K562 (cell line): ENCODE data around the gene ARHGDIA. TPM values are rescaled to one million over a fixed set of nuclear protein-coding genes. Genes with fewer than 3 reads are reported as not detected.
A peak's percentile ranks its signal among the peaks of the same experiment; 100 is the strongest.

Source experiments
- ATAC-seq: fragments of 200-7000 bp; cut with Tn5 transposase; 3 replicates; pipeline ENCODE4 v1.9.1; 2020; ENCODE audit warnings: moderate library complexity
- BruUV-seq: library from RNA; stranded (reverse); fragments of 400-500 nt; replicated peaks from 2 replicates; lab custom pipeline; 2021; lab: Mats Ljungman, UMichigan
- CTCF ChIA-PET: fragments of 300-600 bp; formaldehyde crosslinking; extraction: SDS; loops from one replicate; lab custom pipeline; 2021; ENCODE audit warnings: low intra/inter-chr PET ratio; lab: Yijun Ruan, JAX
- POLR2A ChIA-PET: fragments of 300-600, 350-650 bp; sonication (Branson Sonifier 250); formaldehyde crosslinking; extraction: SDS; loops from one replicate; lab custom pipeline; 2021; ENCODE audit warnings: antibody characterized with exemption, inconsistent platforms; lab: Yijun Ruan, JAX
- DNase-seq, 4 experiments: peaks; one replicate each; pipeline versions ENCODE4 v3.0.0 to v3.0.0-alpha.2; 2011 to 2018; ENCODE audit warnings: low spot score in 3 of 4, mixed read lengths in 3 of 4; ENCODE audit errors: extremely low read depth in 1 of 4
- FAIRE-seq: peaks from 2 replicates; lab custom pipeline; 2011; peaks lifted over from hg19 to GRCh38; lab: Jason Lieb, UNC
- H2AFZ ChIP-seq: 2 replicates; pipeline ENCODE4 v1.6.0; 2011; ENCODE audit warnings: low read depth, low read length, control low read depth, inconsistent platforms
- H3K27ac ChIP-seq: fragments of 200-600 bp; 3 replicates; pipeline ENCODE4 v1.8.0; 2011; ENCODE audit warnings: low read depth, mild to moderate bottlenecking, control low read depth, inconsistent platforms, low read length, moderate library complexity, mixed read lengths; ENCODE audit errors: extremely low read depth
- H3K27me3 ChIP-seq, 2 experiments: fragments of 300-600 bp in 1 of 2; 2 replicates in 1 of 2; 3 replicates in 1 of 2; pipeline versions ENCODE4 v1.6.0 to v1.8.0; 2011; ENCODE audit warnings: inconsistent platforms in 2 of 2, low read length in 2 of 2, mild to moderate bottlenecking in 1 of 2, mixed read lengths in 1 of 2, moderate library complexity in 1 of 2; ENCODE audit not compliant: control insufficient read depth in 2 of 2, insufficient read depth in 2 of 2
- H3K36me3 ChIP-seq: fragments of 300-600 bp; 3 replicates; pipeline ENCODE4 v1.8.0; 2011; ENCODE audit warnings: mild to moderate bottlenecking, low read length, inconsistent platforms; ENCODE audit not compliant: control insufficient read depth, insufficient read depth
- H3K4me1 ChIP-seq, 2 experiments: fragments of 200-600 bp in 1 of 2; replicated peaks in 1 of 2; 2 replicates in 1 of 2; 3 replicates in 1 of 2; pipeline versions ENCODE4 v1.5.1 to v1.8.0; 2011; ENCODE audit warnings: inconsistent platforms in 2 of 2, low read length in 2 of 2, mild to moderate bottlenecking in 1 of 2, mixed read lengths in 1 of 2, moderate library complexity in 1 of 2; ENCODE audit not compliant: control insufficient read depth in 2 of 2, insufficient read depth in 2 of 2
- H3K4me2 ChIP-seq: 2 replicates; pipeline ENCODE4 v1.6.1; 2011; ENCODE audit warnings: low read length, control low read depth, inconsistent platforms, mixed read lengths; ENCODE audit not compliant: insufficient read depth
- H3K4me3 ChIP-seq: fragments of 200-600 bp; sonication (generic), shearing (Covaris generic); 2 replicates; pipeline ENCODE4 v1.5.1; 2016; ENCODE audit warnings: control low read depth, inconsistent platforms
- H3K79me2 ChIP-seq: fragments of 200-600 bp; 3 replicates; pipeline ENCODE4 v1.8.0; 2011; ENCODE audit warnings: low read length, inconsistent platforms; ENCODE audit not compliant: control insufficient read depth, insufficient read depth
- H3K9ac ChIP-seq, 2 experiments: 2 replicates each; pipeline versions ENCODE4 v1.6.0 to v1.6.1; 2011; ENCODE audit warnings: low read depth in 2 of 2, low read length in 2 of 2, control low read depth in 1 of 2, inconsistent platforms in 1 of 2, mild to moderate bottlenecking in 1 of 2, mixed read lengths in 1 of 2; ENCODE audit not compliant: insufficient read depth in 1 of 2
- H3K9me1 ChIP-seq: one replicate; pipeline ENCODE4 v1.6.0; 2011; ENCODE audit warnings: inconsistent platforms, mild to moderate bottlenecking, low read length, moderate library complexity; ENCODE audit not compliant: control insufficient read depth, insufficient read depth
- H3K9me3 ChIP-seq: replicated peaks from 2 replicates; pipeline ENCODE4 v1.5.1; 2011; ENCODE audit warnings: low read depth, low read length, inconsistent platforms; ENCODE audit not compliant: control insufficient read depth, insufficient read depth
- H4K20me1 ChIP-seq: replicated peaks from 2 replicates; pipeline ENCODE4 v1.6.1; 2011; ENCODE audit warnings: low read length, inconsistent platforms, mixed read lengths; ENCODE audit not compliant: control insufficient read depth, insufficient read depth
- CREM ChIP-seq: IDR thresholded peaks from 2 replicates; pipeline ENCODE4 v1.6.1; 2014; ENCODE audit warnings: antibody characterized with exemption, low read depth
- L3MBTL2 ChIP-seq: fragments of 450-650 bp; IDR thresholded peaks from 2 replicates; pipeline ENCODE4 v1.6.1; 2016; ENCODE audit warnings: mild to moderate bottlenecking, moderate library complexity
- NR3C1 ChIP-seq: sonication (generic); formaldehyde crosslinking; IDR thresholded peaks from 2 replicates; pipeline ENCODE4 v1.8.1; 2022; ENCODE audit warnings: missing genetic modification reagents
- POLR2A ChIP-seq: fragments of 450-650 bp; conservative IDR thresholded peaks from 2 replicates; pipeline ENCODE4 v1.6.1; 2016
- POLR2AphosphoS2 ChIP-seq: IDR thresholded peaks from 2 replicates; pipeline ENCODE4 v1.6.1; 2012; ENCODE audit warnings: low read length, improper control_type of control experiment
- POLR2G ChIP-seq: fragments of 200-400 bp; formaldehyde crosslinking; IDR thresholded peaks from 2 replicates; pipeline ENCODE4 v1.6.1; 2017; ENCODE audit warnings: low read depth, mild to moderate bottlenecking, antibody characterized with exemption, low read length, moderate library complexity
- RBFOX2 ChIP-seq: fragments of 200-400 bp; formaldehyde crosslinking; IDR thresholded peaks from 2 replicates; pipeline ENCODE4 v1.6.1; 2017; ENCODE audit warnings: low read depth, mild to moderate bottlenecking, low read length, moderate library complexity
- UBTF ChIP-seq, 2 experiments: IDR thresholded peaks; 2 replicates each; pipeline ENCODE4 v1.6.1; 2012; ENCODE audit warnings: improper control_type of control experiment in 2 of 2, low read depth in 2 of 2, low read length in 2 of 2, borderline replicate concordance in 1 of 2
- ZKSCAN8 ChIP-seq: fragments of 200-800 bp; sonication (Bioruptor generic); IDR thresholded peaks from 2 replicates; pipeline ENCODE4 v1.6.1; 2016; ENCODE audit warnings: missing genetic modification characterization, missing compliant biosample characterization
- ZNF124 ChIP-seq: sonication (generic); formaldehyde crosslinking; IDR thresholded peaks from 2 replicates; pipeline ENCODE4 v1.8.1; 2022; ENCODE audit warnings: missing genetic modification reagents
- ZNF592 ChIP-seq: fragments of 450-650 bp; IDR thresholded peaks from 2 replicates; pipeline ENCODE4 v1.6.1; 2017; ENCODE audit warnings: antibody characterized with exemption, mild to moderate bottlenecking
- WGBS: fragments of 100-300 bp; shearing (Covaris generic); methylation state at CpG from one replicate; pipeline ENCODE4 v1.1.6; 2016; ENCODE audit warnings: low coverage, mixed read lengths; ENCODE audit not compliant: insufficient coverage; ENCODE audit errors: missing lambda C conversion rate; 5-methylcytosine and 5-hydroxymethylcytosine counted together
- in situ Hi-C: fragments of 300-500 bp; cut with MboI; formaldehyde crosslinking; loops from 4 replicates; pipeline ENCODE4 v1.15.0; 2018; ENCODE audit warnings: inconsistent platforms, mixed read lengths
- intact Hi-C: fragments of 100-400 bp; cut with micrococcal nuclease; formaldehyde crosslinking; loops from 2 replicates; pipeline ENCODE4 v1.14.2; 2022
- polyA plus RNA-seq, 8 experiments: library from polyadenylated mRNA; depleted of rRNA in 4 of 8; stranded (reverse) in 5 of 8; unstranded in 3 of 8; fragments of >200 nt; fragmentation: Nextera tagmentation in 2 of 8; fragmentation: Illumina TruSeq in 1 of 8; extraction: Ambion mirVana in 2 of 8; extraction: Trizol in 1 of 8; gene quantifications; 2 replicates each; pipeline versions ENCODE4 v1.2.1 to v1.2.3, GENCODE V29; 2011 to 2014; ENCODE audit warnings: inconsistent platforms in 1 of 8, missing spikeins in 1 of 8
- total RNA-seq, 7 experiments: library from RNA; depleted of rRNA in 6 of 7; stranded (reverse); fragments of >200 nt in 6 of 7; fragmentation: Illumina TruSeq in 2 of 7; extraction: Trizol in 2 of 7; gene quantifications; 2 replicates each; pipeline versions ENCODE4 v1.2.1 to v1.2.3, GENCODE V29; 2011 to 2021; ENCODE audit warnings: low replicate concordance in 1 of 7
- TF ChIP-seq, protein P1 (sequence below), 2 experiments: fragments of 450-650 bp in 1 of 2; sonication (generic) in 1 of 2; formaldehyde crosslinking; conservative IDR thresholded peaks; 2 replicates each; pipeline versions ENCODE4 v1.4.0 to v1.8.1; 2020 to 2022; ENCODE audit warnings: mild to moderate bottlenecking in 1 of 2, missing genetic modification reagents in 1 of 2

The ARHGDIA gene
- total and polyA plus RNA-seq, 9 of the 15 experiments (the other 6 are each of a cell fraction or from before 2014, with no cell fraction given): 9.6 to 340 (median 97.6) TPM

GRCh38 chr17:81846743-81847689, 24.1 kb downstream of the ARHGDIA start:
- Histone ChIP-seq H3K36me3 (peaks cover 85% of the 10 kb centered on the region; the same call in 2 of the 3 replicates), H4K20me1 (peaks cover 13% of the 10 kb centered on the region), H3K4me3 (no peak overlapping the region), H3K4me1 (peaks cover 0 to 31% of the 10 kb centered on the region in 2 experiments; a peak in 2 of 5 replicates), H3K79me2 (peaks cover 2% of the 10 kb centered on the region; the same call in 2 of the 3 replicates), H3K9ac (peak overlapping the region in 1 of 2 experiments; percentile 71; a peak in 1 of 4 replicates), H3K27me3 (no peaks in the 10 kb centered on the region), H2AFZ (no peak overlapping the region), H3K9me1 (no peaks in the 10 kb centered on the region), H3K27ac (no peak overlapping the region), H3K9me3 (no peaks in the 10 kb centered on the region), H3K4me2 (no peak overlapping the region)
- 92% methylated on average over 24 of the region's 24 CpGs for WGBS
- FAIRE-seq (no peak), ATAC-seq (no peak), DNase-seq (no peak)
- in situ Hi-C loops: no loop called here
- no TSS peak for BruUV-seq
- ChIA-PET CTCF (no interaction called here), POLR2A (interaction anchor here (1.4 to 1.5 kb wide), 2 partner anchors 10 to 13 kb away, joined by 4 to 5 read pairs; no protein-coding TSS in a partner anchor)
- intact Hi-C loops: no loop called here
- TF ChIP-seq ZNF592 (no peak), POLR2A (peak; percentile 42; the same call in 1 of the 2 replicates), RBFOX2 (peak; percentile 61), CREM (no peak), ZKSCAN8 (no peak), ZNF124 (CRISPR knock-in tag) (no peak), UBTF (IDR thresholded peaks at IDR 0.05; ENCODE audit: borderline replicate concordance in 1 of 2, low read depth in 2 of 2, low read length in 2 of 2) (no peak), POLR2G (peak; percentile 49; the same call in 1 of the 2 replicates), POLR2AphosphoS2 (peak; percentile 70; the same call in 1 of the 2 replicates), L3MBTL2 (no peak), NR3C1 (no peak)
- TF ChIP-seq, protein P1, sequence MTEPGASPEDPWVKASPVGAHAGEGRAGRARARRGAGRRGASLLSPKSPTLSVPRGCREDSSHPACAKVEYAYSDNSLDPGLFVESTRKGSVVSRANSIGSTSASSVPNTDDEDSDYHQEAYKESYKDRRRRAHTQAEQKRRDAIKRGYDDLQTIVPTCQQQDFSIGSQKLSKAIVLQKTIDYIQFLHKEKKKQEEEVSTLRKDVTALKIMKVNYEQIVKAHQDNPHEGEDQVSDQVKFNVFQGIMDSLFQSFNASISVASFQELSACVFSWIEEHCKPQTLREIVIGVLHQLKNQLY (CRISPR knock-in tag; conservative IDR thresholded peaks at IDR 0.05): no peak
